Mesenteric fat pad (tissue), 1 donor: ENCODE data around the gene COX8C. TPM values are rescaled to one million over a fixed set of nuclear protein-coding genes. Genes with fewer than 3 reads are reported as not detected.
"Not testable (repeated sequence)": the region's sequence is repeated elsewhere in the genome, so short reads cannot be mapped to it uniquely, and the experiment has no call there.

Experiments
- DNase-seq: peaks from one replicate; pipeline ENCODE4 v3.0.0-alpha.2; 2020; ENCODE audit warnings: low spot score
- total RNA-seq: library from RNA; stranded (reverse); fragmentation: NEBNext Ultra II Directional; extraction: Animal tissue kit (Norgen Biotek cat#: 25700); gene quantifications from one replicate; pipeline ENCODE4 v1.2.1, GENCODE V29; 2021
- donor health status: DM: yes; HTN: yes; CAD: no.

Gene COX8C
- total RNA-seq, 1 donor from 2014 or later, result not detected

DNA sequence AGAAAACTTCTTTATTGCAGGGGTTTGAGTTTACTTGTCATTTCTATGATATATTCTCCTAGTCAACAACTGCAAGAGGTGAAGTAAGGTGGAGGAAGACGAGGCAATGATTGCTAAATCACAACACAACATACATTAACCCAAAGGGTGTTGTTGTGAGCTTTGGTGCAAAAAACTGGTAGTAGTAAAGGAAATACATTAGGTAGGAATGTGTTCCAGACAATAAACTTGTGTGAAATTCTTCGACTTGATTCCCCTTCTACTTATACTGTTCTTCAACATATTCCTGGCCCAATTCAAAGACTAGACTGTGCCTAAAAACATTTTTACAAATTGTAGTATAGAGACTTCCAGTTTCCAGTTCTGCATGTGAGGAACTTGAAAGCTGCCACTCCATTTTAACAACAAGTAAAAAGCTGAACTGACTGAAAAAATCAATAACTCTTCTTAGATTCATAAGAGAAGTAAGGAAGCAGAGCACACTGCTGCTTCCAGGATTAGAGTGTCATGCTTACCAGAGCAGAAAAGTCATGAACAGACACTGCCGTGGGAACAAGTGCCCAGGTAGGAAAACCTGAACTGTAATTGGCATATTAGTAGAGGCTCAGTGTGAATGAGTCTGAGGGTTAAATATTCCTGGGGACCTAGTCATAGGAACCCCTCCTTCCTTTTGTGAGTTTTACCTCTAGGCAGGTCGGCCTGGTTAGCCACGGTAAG, 22.2 kb downstream of the COX8C start:
- no peak for DNase-seq

DNA sequence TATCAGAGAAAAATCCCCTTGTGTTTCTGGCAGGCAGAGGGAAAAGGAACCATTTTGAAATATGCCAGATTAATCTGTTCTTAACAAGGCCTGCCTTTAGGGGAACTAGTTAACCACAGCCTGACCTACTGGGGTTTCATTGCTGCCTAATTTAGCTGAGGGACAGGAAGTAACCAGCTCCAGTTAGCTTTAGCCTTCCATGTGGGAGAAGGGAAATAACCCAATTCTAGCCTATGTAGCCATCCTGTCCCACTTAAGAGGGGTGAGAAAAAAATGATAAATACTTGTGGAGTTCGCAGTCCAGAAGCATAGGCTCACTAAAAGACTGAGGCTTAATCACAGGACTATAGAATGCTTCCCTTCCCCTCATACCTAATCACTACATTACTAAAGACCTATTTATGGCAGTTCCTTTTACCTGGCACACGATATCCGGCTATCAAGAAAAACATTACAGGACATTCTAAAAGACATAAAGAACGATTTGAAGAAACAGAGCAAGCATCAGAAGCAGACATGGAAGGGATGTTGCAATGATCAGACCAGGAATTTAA, 22.8 kb downstream of the COX8C start:
- DNase-seq, result no peak

DNA sequence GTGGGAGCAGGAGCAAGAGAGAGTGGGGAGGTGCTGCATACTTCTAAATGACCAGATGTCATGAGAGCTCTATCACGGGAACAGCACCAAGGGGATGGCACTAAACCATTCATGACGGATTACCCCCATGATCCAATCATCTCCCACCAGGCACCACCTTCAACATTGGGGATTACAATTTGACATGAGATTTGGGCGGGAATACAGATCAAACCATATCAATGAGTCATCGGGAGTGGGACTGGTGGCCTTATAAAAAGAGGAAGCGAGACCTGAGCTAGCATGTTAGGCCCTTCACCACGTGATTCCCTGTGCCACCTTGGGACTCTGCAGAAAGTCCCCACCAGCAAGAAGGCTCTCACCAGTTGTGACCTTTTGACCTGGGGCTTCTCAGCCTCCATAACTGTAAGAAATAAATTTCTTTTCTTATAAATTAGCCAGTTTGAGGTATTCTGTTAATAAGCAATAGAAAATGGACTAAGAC, 28.7 kb downstream of the COX8C start:
- DNase-seq, result no peak

- DNase-seq, result no peak
Measured at GRCh38 chr14:93379831-93380230, 32.8 kb downstream of the COX8C start.

DNA sequence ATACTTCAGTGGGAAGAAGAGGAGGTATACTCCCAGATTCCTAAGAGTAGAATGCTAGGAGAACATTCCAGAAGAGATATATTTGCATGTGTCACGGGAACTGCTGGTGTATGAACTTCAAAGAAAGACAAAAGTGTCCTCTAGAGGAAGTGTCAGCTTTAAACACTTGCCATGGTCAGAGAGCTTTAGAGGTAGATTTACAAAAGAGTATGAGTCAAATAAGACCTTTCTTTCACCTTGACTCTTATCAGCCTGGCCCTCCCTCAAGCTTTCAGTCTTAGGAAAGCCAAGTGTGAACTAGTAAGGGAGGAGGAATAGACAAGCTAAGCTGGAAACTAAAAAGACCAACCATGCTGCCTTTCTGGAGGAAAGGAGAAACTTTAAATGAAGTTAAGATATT, 34.7 kb downstream of the COX8C start:
- DNase-seq, result no peak

- not testable (repeated sequence) for DNase-seq
Measured at GRCh38 chr14:93384256-93384655, 37.3 kb downstream of the COX8C start.

DNA sequence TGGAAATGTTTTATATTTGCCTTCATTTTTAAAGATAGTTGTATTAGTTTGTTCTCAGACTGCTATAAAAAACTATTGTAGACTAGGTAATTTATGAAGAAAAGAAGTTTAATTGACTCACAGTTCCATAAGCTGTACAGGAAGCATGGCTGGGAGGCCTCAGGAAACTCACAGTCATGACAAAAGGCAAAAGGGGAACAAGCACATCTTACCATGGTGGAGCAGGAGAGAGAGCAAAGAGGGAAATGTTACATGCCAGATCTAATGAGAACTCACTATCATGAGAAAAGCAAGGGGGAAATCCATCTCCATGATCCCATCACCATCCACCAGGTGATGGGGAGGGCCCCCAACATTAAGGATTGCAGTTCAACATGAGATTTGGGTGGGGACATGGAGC, 48.2 kb downstream of the COX8C start:
- no peak for DNase-seq

DNA sequence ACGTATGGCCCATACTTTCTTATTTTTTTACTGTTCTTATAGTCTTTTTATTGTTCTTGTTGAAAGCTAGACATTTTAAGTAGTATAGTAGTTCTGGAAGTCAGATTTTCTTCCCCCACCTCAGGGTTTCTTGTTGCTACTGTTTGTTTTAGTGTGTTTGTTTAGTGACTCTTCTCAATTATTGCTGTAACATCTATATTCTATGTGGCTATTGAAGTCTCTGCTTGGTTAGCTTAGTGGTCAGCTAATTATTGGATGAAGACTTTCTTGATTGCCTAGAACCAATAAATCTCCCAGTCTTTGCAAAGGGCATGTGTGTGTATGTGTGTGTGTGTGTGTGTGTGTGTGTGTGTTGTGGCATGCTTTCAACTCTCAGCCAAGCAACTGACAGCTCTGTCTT, 49.5 kb downstream of the COX8C start:
- DNase-seq, result no peak

Other genes starting within 250 kb of the COX8C start
- gene ITPK1, start 231.3 kb upstream of the COX8C start, total RNA-seq, result 267 TPM
- 18.7 TPM for gene MOAP1, start 162.3 kb upstream of the COX8C start, total RNA-seq
- 24.1 TPM for gene LYSET, start 161.9 kb upstream of the COX8C start, total RNA-seq
- gene GON7, start 140.1 kb upstream of the COX8C start, total RNA-seq, result 7.4 TPM
- gene UBR7, start 139.9 kb upstream of the COX8C start, total RNA-seq, result 12.9 TPM
- gene BTBD7, start 14.1 kb upstream of the COX8C start, total RNA-seq, result 29.6 TPM
- gene UNC79, start 83.8 kb downstream of the COX8C start, total RNA-seq, result 0.13 TPM